Brain pericyte (primary cell): ENCODE measurements around the gene GRK5.
"Not testable (repeated sequence)": the region's sequence is repeated elsewhere in the genome, so short reads cannot be mapped to it uniquely, and the experiment has no call there.

Experiments used
- DNase-seq: peaks from one replicate; pipeline ENCODE4 v3.0.0-alpha.2; 2012; ENCODE audit warnings: low read depth, low spot score

Gene GRK5

DNA sequence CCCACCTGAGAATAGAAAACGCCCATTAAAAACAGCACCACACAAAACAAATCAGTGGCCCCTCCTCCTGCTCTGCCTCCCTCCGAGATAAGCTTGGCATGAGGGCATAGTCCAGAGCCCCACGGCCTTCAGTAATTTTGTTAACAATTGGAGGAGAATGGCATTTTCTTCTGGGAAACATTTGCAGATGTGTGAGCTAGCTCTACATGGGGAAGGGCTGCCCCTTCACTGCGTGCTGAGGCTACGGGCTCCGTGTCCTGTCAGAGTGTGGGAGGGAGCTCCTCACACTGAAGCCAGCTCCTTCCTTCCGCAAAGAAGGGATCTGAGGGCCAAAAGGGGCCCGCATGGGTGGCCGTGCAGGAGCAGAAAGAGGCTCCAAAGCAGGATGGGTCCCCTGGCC lies 15.2 kb downstream of the GRK5 start:
- no peak for DNase-seq

- DNase-seq = no peak
Measured at GRCh38 chr10:119222966-119223386, 15.6 kb downstream of the GRK5 start.

GRCh38 chr10:119225083-119225658 lies 17.8 kb downstream of the GRK5 start:
- no peak for DNase-seq

DNA sequence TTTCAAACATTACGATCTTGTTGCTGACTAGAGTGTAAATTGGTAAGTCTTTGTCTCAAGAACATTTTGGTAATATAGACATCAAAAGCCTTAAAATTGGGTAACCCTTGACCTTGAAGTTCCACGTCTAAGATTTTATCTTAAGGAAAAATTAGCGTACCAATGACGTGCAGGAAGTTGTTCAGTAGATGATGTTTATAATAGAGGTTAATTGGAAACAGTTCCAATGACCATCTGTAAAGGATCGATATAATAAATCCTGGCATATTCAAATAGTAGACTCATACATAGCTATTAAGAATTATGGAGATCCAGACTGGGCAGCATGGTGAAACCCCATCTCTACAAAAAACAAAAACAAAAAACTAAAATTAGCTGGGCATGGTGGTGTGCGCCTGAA lies 20.5 kb downstream of the GRK5 start:
- DNase-seq = no peak

DNA sequence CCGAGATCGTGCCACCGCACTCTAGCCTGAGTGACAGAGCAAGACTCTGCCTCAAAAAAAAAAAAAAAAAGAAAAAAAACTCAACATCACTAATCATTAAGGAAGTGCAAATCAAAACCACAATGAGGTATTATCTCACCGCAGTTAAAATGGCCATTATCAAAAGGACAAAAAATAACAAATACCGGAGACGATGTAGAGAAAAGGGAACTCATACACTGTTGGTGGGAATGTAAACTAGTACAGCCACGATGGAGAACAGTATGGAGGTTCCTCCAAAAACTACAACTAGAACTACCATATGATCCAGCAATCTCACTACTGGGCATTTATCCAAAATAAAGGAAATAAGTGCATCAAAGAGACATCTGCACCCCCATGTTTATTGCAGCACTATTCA lies 24.3 kb downstream of the GRK5 start:
- DNase-seq = no peak

DNA sequence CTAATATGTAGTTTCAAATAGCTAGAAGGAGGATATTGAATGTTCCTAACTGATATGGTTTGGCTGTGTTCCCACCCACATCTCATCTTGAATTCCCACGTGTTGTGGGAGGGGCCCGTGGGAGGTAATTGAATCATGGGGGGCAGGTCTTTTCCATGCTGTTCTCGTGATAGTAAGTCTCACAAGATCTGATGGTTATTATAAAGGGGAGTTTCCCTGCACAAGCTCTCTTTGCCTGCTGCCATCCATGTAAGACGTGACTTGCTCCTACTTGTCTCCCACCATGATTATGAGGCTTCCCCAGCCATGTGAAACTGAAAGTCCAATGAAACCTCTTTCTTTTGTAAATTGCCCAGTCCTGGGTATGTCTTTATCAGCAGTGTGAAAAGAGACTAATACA lies 25.1 kb downstream of the GRK5 start:
- DNase-seq = not testable (repeated sequence)

- no peak for DNase-seq
Measured at GRCh38 chr10:119233123-119233820, 25.9 kb downstream of the GRK5 start.

- DNase-seq = peak; percentile 82
Measured at GRCh38 chr10:119233821-119234220, 26.4 kb downstream of the GRK5 start.

GRCh38 chr10:119235356-119235755 lies 28.0 kb downstream of the GRK5 start:
- no peak for DNase-seq

DNA sequence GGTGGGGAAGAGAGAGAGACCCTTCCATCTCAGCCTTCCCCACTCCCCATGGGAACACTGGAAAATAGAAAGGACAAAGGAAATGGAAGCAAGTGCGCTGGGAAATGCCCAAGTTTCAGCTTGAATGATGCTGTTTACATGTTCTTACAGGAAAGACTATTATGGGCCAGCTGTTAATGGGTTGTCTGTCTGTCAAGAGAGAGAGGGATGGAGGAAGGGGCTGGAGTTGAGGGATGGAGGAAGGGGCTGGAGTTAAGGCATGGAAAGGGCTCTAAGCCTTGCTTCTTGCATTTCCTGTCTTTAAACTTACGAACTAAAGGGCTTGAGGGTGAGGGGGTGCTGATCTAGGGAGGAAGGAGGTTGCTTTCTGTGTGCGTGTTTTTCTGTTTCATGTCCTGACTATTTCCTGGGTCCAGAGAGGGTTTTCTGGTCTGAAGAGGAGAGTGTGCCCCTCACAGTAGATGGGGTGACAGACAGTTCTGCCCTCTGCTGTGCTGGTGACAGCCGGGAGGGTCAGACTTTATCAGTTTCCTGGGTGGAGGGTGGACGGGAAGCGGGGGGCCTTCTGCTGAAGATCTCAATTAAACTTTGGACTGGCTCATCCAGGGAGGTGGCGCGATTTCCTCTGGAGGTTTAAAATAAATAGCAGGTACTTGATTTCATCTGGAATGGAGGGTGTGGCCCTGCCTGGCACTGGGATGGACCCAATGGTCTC lies 30.5 kb downstream of the GRK5 start:
- DNase-seq = no peak

DNA sequence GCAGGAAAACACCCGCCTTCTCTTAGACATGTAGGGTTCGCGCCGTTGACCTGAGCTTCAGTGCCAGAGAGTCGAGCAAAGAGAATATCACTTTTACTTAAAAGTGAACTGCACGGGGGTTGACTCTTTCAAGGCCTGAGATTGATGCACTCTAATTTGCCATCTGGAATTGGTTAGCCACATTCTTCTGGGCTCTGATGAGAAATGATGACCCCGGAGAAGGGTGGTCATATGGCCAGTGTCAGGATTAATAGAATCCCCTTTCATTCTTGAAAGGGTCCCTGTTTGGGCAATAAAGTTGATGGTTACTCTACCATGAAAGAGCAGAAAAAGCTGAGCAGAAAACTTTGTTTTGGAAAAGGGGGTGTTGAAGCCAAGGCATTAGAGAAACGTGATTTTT lies 31.2 kb downstream of the GRK5 start:
- no peak for DNase-seq

DNA sequence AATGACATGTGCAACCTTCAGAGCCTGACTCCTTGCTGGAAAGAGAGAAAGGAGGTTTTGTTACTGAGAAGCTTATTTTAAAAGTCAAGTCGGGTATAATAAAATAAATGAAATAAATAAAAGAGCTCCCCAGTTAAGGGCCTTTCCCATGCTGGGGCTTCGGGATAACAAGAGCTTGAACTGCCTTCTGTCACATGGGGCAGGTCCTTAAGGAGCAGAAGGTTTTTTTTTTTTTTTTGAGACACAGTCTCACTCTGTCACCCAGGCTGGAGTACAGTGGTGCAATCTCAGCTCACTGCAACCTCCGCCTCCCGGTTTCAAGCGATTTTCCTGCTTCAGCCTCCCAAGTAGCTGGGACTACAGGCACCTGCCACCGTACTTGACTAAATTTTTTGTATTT lies 31.6 kb downstream of the GRK5 start:
- DNase-seq = not testable (repeated sequence)

DNA sequence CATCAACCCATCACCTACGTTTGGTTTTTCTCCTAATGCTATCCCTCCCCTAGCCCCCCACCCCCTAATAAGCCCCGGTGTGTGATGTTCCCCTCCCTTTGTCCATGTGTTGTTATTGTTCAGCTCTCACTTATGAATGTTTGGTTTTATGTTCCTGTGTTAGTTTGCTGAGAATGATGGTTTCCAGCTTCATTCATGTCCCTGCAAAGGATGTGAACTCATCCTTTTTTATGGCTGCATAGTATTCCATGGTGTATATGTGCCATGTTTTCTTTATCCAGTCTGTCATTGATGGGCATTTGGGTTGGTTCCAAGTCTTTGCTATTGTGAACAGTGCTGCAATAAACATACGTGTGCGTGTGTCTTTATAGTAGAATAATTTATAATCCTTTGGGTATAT lies 32.3 kb downstream of the GRK5 start:
- not testable (repeated sequence) for DNase-seq

- DNase-seq = no peak
Measured at GRCh38 chr10:119241066-119241465, 33.7 kb downstream of the GRK5 start.

DNA sequence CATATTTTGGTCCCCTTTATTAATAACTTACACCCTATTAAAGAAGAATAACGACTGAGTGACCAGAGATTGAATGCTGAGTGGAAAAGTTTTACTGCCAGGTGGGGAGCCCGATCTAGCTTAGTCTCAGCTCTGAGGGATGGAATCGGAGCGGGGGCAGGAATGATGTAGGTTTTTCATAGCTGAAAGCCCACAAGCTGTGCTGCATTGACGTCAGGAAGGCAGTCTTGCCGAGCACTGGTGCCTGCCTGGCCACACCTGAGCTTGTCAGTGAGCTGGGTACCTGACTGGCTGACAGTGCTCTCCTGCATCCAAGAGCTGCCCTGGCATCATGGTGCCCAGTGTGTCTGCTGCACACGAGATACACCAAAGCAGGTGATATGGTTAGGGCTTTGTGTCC lies 34.8 kb downstream of the GRK5 start:
- DNase-seq = no peak

- DNase-seq = no peak
Measured at GRCh38 chr10:119243488-119243887, 36.1 kb downstream of the GRK5 start.

DNA sequence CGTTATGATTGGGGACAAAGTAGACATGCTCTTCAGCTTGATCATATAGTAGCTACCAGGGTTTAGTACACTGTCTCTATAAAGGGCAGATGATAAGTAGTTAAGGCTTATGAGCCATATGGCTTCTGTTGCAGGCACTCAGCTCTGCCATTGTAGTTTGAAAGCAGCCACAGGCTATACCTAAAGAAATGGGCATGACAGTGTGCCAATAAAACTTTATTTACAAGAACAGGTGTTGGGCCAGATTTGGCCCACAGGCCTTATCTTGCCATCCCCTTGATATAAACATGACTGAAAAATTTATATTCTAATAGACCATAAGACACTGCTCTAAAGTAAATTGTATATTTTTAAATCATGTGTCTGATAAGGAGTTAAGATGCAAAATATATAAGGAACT lies 36.6 kb downstream of the GRK5 start:
- no peak for DNase-seq

GRCh38 chr10:119245272-119245671 lies 37.9 kb downstream of the GRK5 start:
- DNase-seq = no peak

DNA sequence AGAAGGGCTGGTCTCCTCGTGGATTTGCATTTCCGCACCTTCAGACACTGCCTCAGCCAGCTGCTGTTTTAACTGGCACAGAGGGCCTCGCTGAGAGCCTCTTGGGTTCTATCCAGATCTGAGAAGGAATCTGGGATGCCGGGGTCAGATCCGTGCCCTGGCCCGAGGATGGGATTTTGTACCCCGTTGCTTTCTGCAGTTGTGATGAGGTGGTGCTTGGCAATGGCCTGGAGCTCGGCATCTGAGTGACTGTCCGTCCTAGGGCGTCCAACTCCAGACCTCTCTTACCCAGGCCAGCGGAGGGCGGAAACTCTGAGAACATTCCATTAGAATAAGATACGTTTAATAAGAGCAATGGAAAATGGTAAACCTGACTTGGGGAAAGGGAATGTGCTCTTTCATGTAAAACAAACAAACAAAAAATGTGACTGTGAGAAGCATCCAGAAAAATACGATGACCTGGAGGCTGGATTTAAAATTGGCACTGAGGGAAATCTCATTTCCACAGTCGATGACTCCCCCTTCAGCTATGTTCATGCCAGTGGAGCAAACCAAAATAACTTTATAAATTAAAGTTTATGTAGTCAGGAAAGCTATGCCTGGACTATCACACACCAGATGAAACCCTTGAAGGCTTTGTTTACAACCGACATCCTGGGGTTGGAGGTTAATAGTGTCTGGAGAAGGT lies 39.6 kb downstream of the GRK5 start:
- DNase-seq = peak; percentile 30

GRCh38 chr10:119247550-119247894 lies 40.2 kb downstream of the GRK5 start:
- no peak for DNase-seq

GRCh38 chr10:119248184-119248583 lies 40.8 kb downstream of the GRK5 start:
- no peak for DNase-seq

- no peak for DNase-seq
Measured at GRCh38 chr10:119248681-119249080, 41.3 kb downstream of the GRK5 start.
